Kidney (tissue), 14 donors: Measurements from ENCODE around the gene NEDD8. TPM values are rescaled to one million over a fixed set of nuclear protein-coding genes. Genes with fewer than 3 reads are reported as not detected.

Source experiments
- DNase-seq, 5 donors: peaks; one replicate each; pipeline ENCODE4 v3.0.0-alpha.2; 2013 to 2020
- FAIRE-seq: peaks from 2 replicates; lab custom pipeline; 2012; peaks lifted over from hg19 to GRCh38; lab: Jason Lieb, UNC
- H3K27ac ChIP-seq, 2 donors: one replicate each; pipeline ENCODE4 v1.7.0; 2013; ENCODE audit warnings: low read depth in 2 of 2, low read length in 2 of 2, inconsistent platforms in 1 of 2
- H3K27me3 ChIP-seq: one replicate; pipeline ENCODE4 v1.7.1; 2013; ENCODE audit warnings: low read length, inconsistent platforms; ENCODE audit not compliant: control insufficient read depth, insufficient read depth
- H3K36me3 ChIP-seq, 3 donors: one replicate each; pipeline versions ENCODE4 v1.7.0 to v1.7.1; 2013; ENCODE audit warnings: low read length in 3 of 3, control low read depth in 1 of 3, inconsistent platforms in 1 of 3; ENCODE audit not compliant: insufficient read depth in 3 of 3, control insufficient read depth in 2 of 3
- H3K4me1 ChIP-seq, 3 donors: one replicate each; pipeline versions ENCODE4 v1.7.0 to v1.7.1; 2013; ENCODE audit warnings: low read length in 3 of 3, inconsistent platforms in 1 of 3, low read depth in 1 of 3; ENCODE audit not compliant: control insufficient read depth in 2 of 3, insufficient read depth in 2 of 3
- H3K4me3 ChIP-seq, 3 donors: one replicate each; pipeline versions ENCODE4 v1.7.0 to v1.8.1; 2013; ENCODE audit warnings: low read length in 3 of 3, control low read depth in 1 of 3, inconsistent platforms in 1 of 3
- H3K9ac ChIP-seq, 3 donors: one replicate each; pipeline versions ENCODE4 v1.7.0 to v1.7.1; 2013; ENCODE audit warnings: low read length in 3 of 3, control low read depth in 1 of 3, inconsistent platforms in 1 of 3
- H3K9me3 ChIP-seq, 3 donors: one replicate each; pipeline versions ENCODE4 v1.7.0 to v1.7.1; 2013; ENCODE audit warnings: low read length in 3 of 3, control low read depth in 1 of 3, inconsistent platforms in 1 of 3; ENCODE audit not compliant: control insufficient read depth in 2 of 3, insufficient read depth in 1 of 3
- intact Hi-C: fragments of 100-400 bp; cut with DNase I; formaldehyde crosslinking; loops from one replicate; pipeline ENCODE4 v1.11.1; 2022
- polyA plus RNA-seq: library from polyadenylated mRNA; stranded (reverse); fragments of 350-450 nt; fragmentation: Illumina TruSeq; extraction: RNeasy Lipid Tissue Mini Kit (QIAGEN cat#74804); gene quantifications from one replicate; pipeline ENCODE4 v1.2.3, GENCODE V29; 2014; ENCODE audit warnings: low read depth, low replicate concordance; ENCODE audit not compliant: insufficient read depth
- total RNA-seq: library from RNA; stranded (reverse); fragmentation: NEBNext Ultra II Directional; extraction: Animal tissue kit (Norgen Biotek cat#: 25700); gene quantifications from one replicate; pipeline ENCODE4 v1.2.1, GENCODE V29; 2021
- TF ChIP-seq, protein P1 (sequence below): IDR thresholded peaks from 3 replicates; pipeline ENCODE4 v1.5.1; 2012; ENCODE audit warnings: mild to moderate bottlenecking, moderate library complexity, borderline replicate concordance; ENCODE audit not compliant: insufficient read depth; ENCODE audit errors: extremely low read depth
- donor health status: control.
- donor health status: control.
- donor health status: control.
- donor health status: control.
- donor health status: control.
- donor health status: DM: yes; HTN: yes; CAD: no.
- donor health status: Normal renal cell carcinoma (clear cell type).

The NEDD8 gene
- total and polyA plus RNA-seq, 2 donors from 2014 or later, result 145 to 439 TPM

- no peaks in the 10 kb centered on the region for H3K9me3 ChIP-seq
- intact Hi-C loops, result no loop called here
- no peak for FAIRE-seq
- no peak overlapping the region for H3K9ac ChIP-seq
- TF ChIP-seq, protein P1, sequence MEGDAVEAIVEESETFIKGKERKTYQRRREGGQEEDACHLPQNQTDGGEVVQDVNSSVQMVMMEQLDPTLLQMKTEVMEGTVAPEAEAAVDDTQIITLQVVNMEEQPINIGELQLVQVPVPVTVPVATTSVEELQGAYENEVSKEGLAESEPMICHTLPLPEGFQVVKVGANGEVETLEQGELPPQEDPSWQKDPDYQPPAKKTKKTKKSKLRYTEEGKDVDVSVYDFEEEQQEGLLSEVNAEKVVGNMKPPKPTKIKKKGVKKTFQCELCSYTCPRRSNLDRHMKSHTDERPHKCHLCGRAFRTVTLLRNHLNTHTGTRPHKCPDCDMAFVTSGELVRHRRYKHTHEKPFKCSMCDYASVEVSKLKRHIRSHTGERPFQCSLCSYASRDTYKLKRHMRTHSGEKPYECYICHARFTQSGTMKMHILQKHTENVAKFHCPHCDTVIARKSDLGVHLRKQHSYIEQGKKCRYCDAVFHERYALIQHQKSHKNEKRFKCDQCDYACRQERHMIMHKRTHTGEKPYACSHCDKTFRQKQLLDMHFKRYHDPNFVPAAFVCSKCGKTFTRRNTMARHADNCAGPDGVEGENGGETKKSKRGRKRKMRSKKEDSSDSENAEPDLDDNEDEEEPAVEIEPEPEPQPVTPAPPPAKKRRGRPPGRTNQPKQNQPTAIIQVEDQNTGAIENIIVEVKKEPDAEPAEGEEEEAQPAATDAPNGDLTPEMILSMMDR, result no peak
- no peak overlapping the region for H3K4me3 ChIP-seq
- no peaks in the 10 kb centered on the region for H3K36me3 ChIP-seq
- H3K27me3 ChIP-seq, result no peaks in the 10 kb centered on the region
- DNase-seq, result no peak
- peaks cover 0 to 3% (median 0%) of the 10 kb centered on the region in 3 donors for H3K4me1 ChIP-seq
- H3K27ac ChIP-seq, result no peak overlapping the region
These were observed 45.6 kb upstream of the NEDD8 start for GRCh38 chr14:24277606-24278321.

DNA sequence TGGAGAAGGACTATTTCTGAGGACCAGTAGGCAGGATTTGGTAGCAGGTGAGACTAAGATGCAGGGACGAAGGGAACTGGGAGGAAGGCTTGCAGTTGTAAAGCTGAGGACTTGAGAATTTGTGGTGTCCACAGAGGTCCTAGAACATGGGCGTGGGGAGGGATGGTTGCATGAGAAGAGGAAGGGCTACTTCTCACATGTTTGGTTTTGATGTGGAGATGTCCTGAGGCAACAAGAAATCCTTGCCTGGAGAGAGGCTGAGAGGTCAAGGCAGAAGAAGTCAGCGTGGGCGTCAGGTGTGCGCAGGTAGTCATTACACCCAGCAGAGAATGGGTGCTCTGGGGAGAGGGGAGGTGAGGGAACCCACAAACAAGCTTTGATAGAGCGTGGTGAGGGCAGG lies 44.9 kb upstream of the NEDD8 start:
- Histone ChIP-seq H3K27ac (no peak overlapping the region), H3K36me3 (no peaks in the 10 kb centered on the region), H3K9me3 (no peaks in the 10 kb centered on the region), H3K9ac (no peak overlapping the region), H3K4me3 (no peak overlapping the region), H3K4me1 (peaks cover 0 to 3% (median 0%) of the 10 kb centered on the region in 3 donors), H3K27me3 (no peaks in the 10 kb centered on the region)
- intact Hi-C loops, result no loop called here
- DNase-seq (no peak), FAIRE-seq (no peak)
- TF ChIP-seq, protein P1, result no peak

- no peak for FAIRE-seq
- TF ChIP-seq, protein P1, result no peak
- no peaks in the 10 kb centered on the region for H3K9me3 ChIP-seq
- intact Hi-C loops, result no loop called here
- H3K36me3 ChIP-seq, result no peaks in the 10 kb centered on the region
- no peaks in the 10 kb centered on the region for H3K27me3 ChIP-seq
- DNase-seq, result no peak
- H3K27ac ChIP-seq, result no peak overlapping the region
- H3K9ac ChIP-seq, result no peak overlapping the region
- peaks cover 0 to 10% (median 0%) of the 10 kb centered on the region in 3 donors for H3K4me1 ChIP-seq
- no peak overlapping the region for H3K4me3 ChIP-seq
These were observed 42.0 kb upstream of the NEDD8 start for GRCh38 chr14:24274101-24274543.
